Activated CD8-positive, alpha-beta memory T cell treated with anti-CD3 and anti-CD28 coated beads, Interleukin-2, amount 50 U/mL, for 4 hours (primary cell): Measurements from ENCODE around the gene NMUR2.

Experiments used
- DNase-seq: peaks from one replicate; pipeline ENCODE4 v3.0.0-alpha.2; 2020

Gene NMUR2

DNA sequence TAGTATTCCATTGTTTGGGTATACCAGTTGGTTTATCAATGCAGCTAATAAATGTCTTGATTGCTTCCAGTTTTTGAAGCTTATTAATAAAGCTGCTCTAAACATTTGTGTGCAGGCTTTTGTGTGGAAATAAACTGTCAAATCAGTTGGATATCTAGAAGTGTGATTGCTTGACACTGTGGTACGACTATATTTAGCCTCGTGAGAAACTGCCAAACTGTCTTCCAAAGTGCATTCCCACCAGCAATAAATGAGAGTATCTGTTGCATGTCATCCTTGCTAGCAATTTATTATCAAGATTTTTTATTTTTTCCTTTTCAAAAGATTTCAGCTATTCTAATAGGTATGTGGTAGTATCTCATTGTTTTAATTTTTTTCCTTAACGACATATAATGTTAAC lies 37.5 kb downstream of the NMUR2 start:
- no peak for DNase-seq

DNA sequence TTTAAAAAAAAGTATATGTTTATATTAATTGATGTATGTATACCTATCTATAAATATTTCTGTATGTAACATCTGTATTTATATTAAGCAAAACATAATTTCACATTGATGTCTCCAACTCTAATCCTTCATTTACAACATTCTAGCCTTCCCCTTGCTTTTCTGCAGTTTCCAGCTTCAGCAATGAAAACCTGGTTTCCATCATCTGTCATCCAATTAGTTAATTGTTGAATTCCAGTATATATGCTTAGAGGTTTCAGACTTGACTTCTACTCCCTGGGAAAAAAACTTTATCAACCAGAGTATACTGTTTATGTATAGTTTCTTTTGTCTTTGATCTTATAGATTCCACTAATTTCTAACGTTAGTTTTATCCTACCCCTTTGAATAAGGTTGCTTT lies 38.4 kb downstream of the NMUR2 start:
- no peak for DNase-seq

- DNase-seq = no peak
These were observed 40.2 kb downstream of the NMUR2 start for GRCh38 chr5:152364899-152365298.

DNA sequence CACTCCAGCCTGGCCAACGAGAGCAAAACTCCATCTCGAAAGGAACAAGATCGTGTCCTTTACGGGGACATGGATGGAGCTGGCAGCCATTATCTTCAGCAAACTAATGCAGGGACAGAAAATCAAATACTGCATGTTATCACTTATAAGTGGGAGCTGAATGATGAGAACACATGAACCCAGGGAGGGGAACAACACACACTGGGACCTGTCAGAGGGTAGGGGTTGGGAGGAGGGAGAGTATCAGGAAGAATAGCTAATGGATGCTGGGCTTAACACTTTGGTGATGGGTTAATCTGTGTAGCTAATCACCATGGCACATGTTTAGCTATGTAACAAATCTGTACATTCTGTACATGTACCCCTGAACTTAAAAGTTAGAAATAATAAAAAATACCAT lies 40.9 kb downstream of the NMUR2 start:
- no peak for DNase-seq

DNA sequence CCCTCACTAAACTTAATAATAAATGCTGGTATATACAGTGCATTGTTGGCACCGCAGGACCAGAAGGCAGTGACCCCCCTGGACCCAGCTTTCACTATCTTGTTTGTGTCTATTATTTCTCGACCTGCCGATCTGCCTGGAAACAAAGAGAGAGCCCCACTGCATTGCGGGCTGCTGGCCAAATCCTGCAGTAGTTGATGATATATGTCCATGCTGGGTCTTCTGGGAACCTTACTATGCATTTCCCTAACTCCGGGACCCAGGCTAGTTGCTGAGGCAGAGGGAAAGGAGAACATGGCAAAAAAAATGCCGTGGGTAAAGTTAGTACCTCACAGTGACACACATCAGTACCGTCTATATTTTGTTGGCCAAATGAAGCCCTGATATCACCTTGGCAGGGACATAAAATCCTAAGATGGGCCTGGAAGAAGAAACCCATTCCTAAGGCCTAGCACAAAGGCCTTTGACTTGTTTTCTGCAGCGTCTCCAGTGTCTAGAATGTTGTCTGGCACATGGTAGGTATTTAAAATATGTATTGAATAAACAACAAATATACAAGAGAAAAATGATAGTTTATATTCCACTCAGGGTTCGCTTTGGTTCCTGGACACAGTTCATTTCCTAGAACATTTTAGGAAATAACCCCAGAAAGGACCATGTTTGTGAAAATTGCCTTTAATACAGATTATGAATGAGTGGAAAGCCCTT lies 46.1 kb downstream of the NMUR2 start:
- DNase-seq = no peak

- DNase-seq = no peak
These were observed 48.6 kb downstream of the NMUR2 start for GRCh38 chr5:152356506-152356905.

GRCh38 chr5:152355061-152355460 lies 50.0 kb downstream of the NMUR2 start:
- DNase-seq = no peak

DNA sequence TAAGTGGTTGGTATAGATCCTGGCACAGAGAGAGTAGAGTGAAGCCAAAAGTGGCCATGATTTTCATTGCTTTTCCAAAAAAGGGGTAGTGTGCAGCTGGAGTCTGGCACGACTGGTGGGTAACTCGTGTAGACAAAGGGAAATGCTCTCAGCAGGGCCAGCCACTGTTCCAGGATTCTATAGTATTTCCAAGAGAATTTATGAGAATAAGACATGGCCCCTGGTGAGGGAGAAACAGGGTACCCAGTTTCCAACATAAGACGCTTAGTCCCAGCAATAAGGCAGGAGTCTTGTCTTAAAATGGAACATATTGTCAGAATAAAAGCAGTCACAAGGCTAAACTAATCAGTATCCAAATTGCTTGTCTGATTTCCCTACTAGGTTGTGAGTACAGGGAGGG lies 52.1 kb downstream of the NMUR2 start:
- no peak for DNase-seq

- DNase-seq = no peak
These were observed 55.2 kb downstream of the NMUR2 start for GRCh38 chr5:152349683-152350526.
